CD14-positive monocyte (primary cell): Measurements from ENCODE around the gene ST3GAL4. TPM values are rescaled to one million over a fixed set of nuclear protein-coding genes. Genes with fewer than 3 reads are reported as not detected.

Experiments used
- DNase-seq, 3 donors: peaks; one replicate each; pipeline ENCODE4 v3.0.0-alpha.2; 2011 to 2022
- H2AFZ ChIP-seq: 2 replicates; pipeline ENCODE4 v1.6.0; 2012; ENCODE audit warnings: mild to moderate bottlenecking, low read depth, low read length, inconsistent platforms; ENCODE audit not compliant: insufficient read depth, poor library complexity, severe bottlenecking
- H3K27ac ChIP-seq, 2 donors: 1 replicate in 1 of 2; 2 replicates in 1 of 2; pipeline ENCODE4 v1.5.1; 2012 to 2013; ENCODE audit warnings: low read length in 2 of 2, control low read depth in 1 of 2, inconsistent platforms in 1 of 2, low read depth in 1 of 2, mild to moderate bottlenecking in 1 of 2
- H3K27me3 ChIP-seq, 2 donors: one replicate each; pipeline versions ENCODE4 v1.6.0 to v1.6.1; 2011 to 2013; ENCODE audit warnings: low read length in 2 of 2; ENCODE audit not compliant: control insufficient read depth in 2 of 2, insufficient read depth in 2 of 2
- H3K36me3 ChIP-seq, 2 donors: replicated peaks in 1 of 2; 1 replicate in 1 of 2; 2 replicates in 1 of 2; pipeline versions ENCODE4 v1.5.1 to v1.6.1; 2012 to 2013; ENCODE audit warnings: low read length in 2 of 2, control low read depth in 1 of 2, inconsistent platforms in 1 of 2, mild to moderate bottlenecking in 1 of 2; ENCODE audit not compliant: insufficient read depth in 2 of 2, control insufficient read depth in 1 of 2
- H3K4me1 ChIP-seq, 2 donors: 1 replicate in 1 of 2; 2 replicates in 1 of 2; pipeline versions ENCODE4 v1.5.1 to v1.6.1; 2012 to 2013; ENCODE audit warnings: low read length in 2 of 2, control low read depth in 1 of 2, inconsistent platforms in 1 of 2, mild to moderate bottlenecking in 1 of 2, moderate library complexity in 1 of 2; ENCODE audit not compliant: insufficient read depth in 2 of 2, control insufficient read depth in 1 of 2
- H3K4me2 ChIP-seq: replicated peaks from 2 replicates; pipeline ENCODE3; 2012; ENCODE audit warnings: low read length, moderate library complexity, mild to moderate bottlenecking; ENCODE audit not compliant: poor library complexity, severe bottlenecking; ENCODE audit errors: extremely low read depth
- H3K4me3 ChIP-seq, 3 experiments: fragments of 200-600 bp in 1 of 3; sonication (generic) in 1 of 3; replicated peaks in 1 of 3; 1 replicate in 2 of 3; 2 replicates in 1 of 3; pipeline ENCODE4 v1.5.1; 2011 to 2013; ENCODE audit warnings: low read length in 3 of 3, mild to moderate bottlenecking in 3 of 3, control low read depth in 2 of 3, low read depth in 2 of 3, inconsistent platforms in 1 of 3, moderate library complexity in 1 of 3
- H3K79me2 ChIP-seq: 2 replicates; pipeline ENCODE4 v1.6.0; 2012; ENCODE audit warnings: mild to moderate bottlenecking, control low read depth, inconsistent platforms, low read length, moderate library complexity; ENCODE audit not compliant: insufficient read depth
- H3K9ac ChIP-seq: 2 replicates; pipeline ENCODE4 v1.6.0; 2017; ENCODE audit warnings: low read length, mild to moderate bottlenecking; ENCODE audit not compliant: insufficient read depth, poor library complexity, severe bottlenecking
- H3K9me3 ChIP-seq, 2 donors: replicated peaks in 1 of 2; 1 replicate in 1 of 2; 2 replicates in 1 of 2; pipeline versions ENCODE4 v1.5.1 to v1.6.1; 2012 to 2013; ENCODE audit warnings: low read length in 2 of 2, control low read depth in 1 of 2; ENCODE audit not compliant: control insufficient read depth in 1 of 2, insufficient read depth in 1 of 2
- H4K20me1 ChIP-seq: 2 replicates; pipeline ENCODE4 v1.6.0; 2012; ENCODE audit warnings: mild to moderate bottlenecking, low read length, control low read depth, moderate library complexity; ENCODE audit not compliant: insufficient read depth
- H3K27ac Mint-ChIP-seq, 7 donors: one replicate each; pipeline ENCODE4 v1.8.0; 2020; ENCODE audit warnings: mild to moderate bottlenecking in 7 of 7, mixed read lengths in 7 of 7, moderate library complexity in 6 of 7, inconsistent platforms in 2 of 7
- H3K27me3 Mint-ChIP-seq, 3 donors: one replicate each; pipeline ENCODE4 v1.8.0; 2021 to 2022; ENCODE audit warnings: low read depth in 3 of 3, mild to moderate bottlenecking in 3 of 3, mixed read lengths in 3 of 3, moderate library complexity in 3 of 3, inconsistent platforms in 1 of 3
- H3K36me3 Mint-ChIP-seq, 2 donors: one replicate each; pipeline ENCODE4 v1.8.0; 2020; ENCODE audit warnings: mixed read lengths in 2 of 2, inconsistent platforms in 1 of 2, mild to moderate bottlenecking in 1 of 2
- H3K4me1 Mint-ChIP-seq: one replicate; pipeline ENCODE4 v1.8.0; 2020; ENCODE audit warnings: mild to moderate bottlenecking, mixed read lengths
- H3K4me3 Mint-ChIP-seq, 2 donors: one replicate each; pipeline ENCODE4 v1.8.0; 2020; ENCODE audit warnings: mild to moderate bottlenecking in 2 of 2, mixed read lengths in 2 of 2, moderate library complexity in 1 of 2
- H3K9me3 Mint-ChIP-seq, 7 donors: one replicate each; pipeline ENCODE4 v1.8.0; 2020 to 2022; ENCODE audit warnings: mixed read lengths in 7 of 7, mild to moderate bottlenecking in 6 of 7, moderate library complexity in 6 of 7, inconsistent platforms in 2 of 7
- CTCF ChIP-seq: fragments of 200-600 bp; IDR thresholded peaks from one replicate; pipeline ENCODE4 v1.8.0; 2022; ENCODE audit warnings: antibody characterized with exemption, mild to moderate bottlenecking
- WGBS: methylation state at CpG from one replicate; pipeline ENCODE4 v1.1.5; 2013; ENCODE audit warnings: missing lambda C conversion rate; ENCODE audit not compliant: insufficient coverage; 5-methylcytosine and 5-hydroxymethylcytosine counted together
- intact Hi-C, 2 donors: fragments of 100-400 bp; cut with micrococcal nuclease; formaldehyde crosslinking; loops; one replicate each; pipeline versions ENCODE4 v1.15.0 to v1.15.1; 2023
- polyA plus RNA-seq, 3 donors: library from polyadenylated mRNA; depleted of rRNA in 1 of 3; unstranded in 2 of 3; stranded (reverse) in 1 of 3; fragments of 300-500 nt in 2 of 3; fragments of >200 nt in 1 of 3; fragmentation: Illumina TruSeq in 2 of 3; gene quantifications; 1 replicate in 2 of 3; 2 replicates in 1 of 3; pipeline ENCODE4 v1.2.3, GENCODE V29; 2012 to 2021

ST3GAL4 gene
- polyA plus RNA-seq, 3 donors = 7.8 to 14.3 (median 10.1) TPM

GRCh38 chr11:126433989-126434949 is 78.8 kb downstream of the ST3GAL4 start:
- no peak overlapping the region for H3K4me2 ChIP-seq
- WGBS = 85% methylated on average over 5 of the region's 16 CpGs
- H3K36me3 ChIP-seq = no peaks in the 10 kb centered on the region
- Mint-ChIP-seq H3K27me3 (peaks cover 0 to 7% (median 2%) of the 10 kb centered on the region in 3 donors), H3K9me3 (no peaks in the 10 kb centered on the region), H3K36me3 (no peaks in the 10 kb centered on the region), H3K27ac (peak overlapping the region in 1 of 7 donors; percentile 19), H3K4me3 (no peak overlapping the region), H3K4me1 (no peaks in the 10 kb centered on the region)
- no peaks in the 10 kb centered on the region for H3K9me3 ChIP-seq
- no peaks in the 10 kb centered on the region for H3K4me1 ChIP-seq
- no peaks in the 10 kb centered on the region for H4K20me1 ChIP-seq
- no peak overlapping the region for H3K4me3 ChIP-seq
- H3K79me2 ChIP-seq = no peaks in the 10 kb centered on the region
- DNase-seq = no peak
- no peak overlapping the region for H3K9ac ChIP-seq
- TF ChIP-seq CTCF = no peak
- no peak overlapping the region for H2AFZ ChIP-seq
- intact Hi-C loops = no loop called here
- no peak overlapping the region for H3K27ac ChIP-seq
- no peaks in the 10 kb centered on the region for H3K27me3 ChIP-seq

- H3K4me1 ChIP-seq = no peaks in the 10 kb centered on the region
- no peaks in the 10 kb centered on the region for H3K9me3 Mint-ChIP-seq
- H3K4me2 ChIP-seq = no peak overlapping the region
- H3K36me3 ChIP-seq = no peaks in the 10 kb centered on the region
- no peak overlapping the region for H3K9ac ChIP-seq
- no peaks in the 10 kb centered on the region for H3K27me3 ChIP-seq
- H3K27me3 Mint-ChIP-seq = peaks cover 0 to 3% (median 2%) of the 10 kb centered on the region in 3 donors
- no peak for DNase-seq
- no peak overlapping the region for H2AFZ ChIP-seq
- H3K27ac Mint-ChIP-seq = no peak overlapping the region
- no peaks in the 10 kb centered on the region for H3K79me2 ChIP-seq
- H3K4me1 Mint-ChIP-seq = no peaks in the 10 kb centered on the region
- no peak overlapping the region for H3K4me3 Mint-ChIP-seq
- H3K27ac ChIP-seq = no peak overlapping the region
- no peaks in the 10 kb centered on the region for H3K9me3 ChIP-seq
- H3K36me3 Mint-ChIP-seq = no peaks in the 10 kb centered on the region
- H3K4me3 ChIP-seq = no peak overlapping the region
- WGBS = 89% methylated on average over 8 of the region's 12 CpGs
- H4K20me1 ChIP-seq = no peaks in the 10 kb centered on the region
- intact Hi-C loops = no loop called here
- TF ChIP-seq CTCF = no peak
Measured at GRCh38 chr11:126434950-126435335, 79.5 kb downstream of the ST3GAL4 start.
